HG03521 (cell line): ENCODE results near the gene SLC17A6.

Experiments used
- ATAC-seq: cut with Tn5 transposase; IDR thresholded peaks from one replicate; pipeline ENCODE4 v1.9.1; 2021; ENCODE audit warnings: mild to moderate bottlenecking, moderate library complexity; ENCODE audit not compliant: unreplicated experiment

The SLC17A6 gene

GRCh38 chr11:22337596-22338485 is at the start of gene SLC17A6:
SLC17A6 (plus strand) TSS chr11:22338381; CDS start chr11:22338534, 153 bp downstream.
- no peak for ATAC-seq

GRCh38 chr11:22302368-22302767 is 35.8 kb upstream of the SLC17A6 start:
- ATAC-seq: no peak

- ATAC-seq: no peak
These were observed 33.7 kb upstream of the SLC17A6 start for GRCh38 chr11:22304337-22304961.

- ATAC-seq: no peak
These were observed 20.5 kb upstream of the SLC17A6 start for GRCh38 chr11:22317656-22318055.

- no peak for ATAC-seq
These were observed 6.4 kb upstream of the SLC17A6 start for GRCh38 chr11:22331771-22332170.

- ATAC-seq: no peak
These were observed 1.6 kb upstream of the SLC17A6 start for GRCh38 chr11:22336587-22336986.

- ATAC-seq: no peak
These were observed 1.4 kb downstream of the SLC17A6 start for GRCh38 chr11:22339611-22340010.

GRCh38 chr11:22340235-22340634 is 2.1 kb downstream of the SLC17A6 start:
- no peak for ATAC-seq

GRCh38 chr11:22340701-22341587 is 2.8 kb downstream of the SLC17A6 start:
- no peak for ATAC-seq

- ATAC-seq: no peak
These were observed 3.4 kb downstream of the SLC17A6 start for GRCh38 chr11:22341588-22341931.

- ATAC-seq: no peak
These were observed 4.2 kb downstream of the SLC17A6 start for GRCh38 chr11:22342211-22343031.

- no peak for ATAC-seq
These were observed 4.8 kb downstream of the SLC17A6 start for GRCh38 chr11:22343032-22343324.

GRCh38 chr11:22343371-22344032 is 5.3 kb downstream of the SLC17A6 start:
- ATAC-seq: no peak

- ATAC-seq: no peak
These were observed 5.9 kb downstream of the SLC17A6 start for GRCh38 chr11:22344081-22344480.

GRCh38 chr11:22346282-22346681 is 8.1 kb downstream of the SLC17A6 start:
- ATAC-seq: no peak

GRCh38 chr11:22347857-22348487 is 9.8 kb downstream of the SLC17A6 start:
- no peak for ATAC-seq

- no peak for ATAC-seq
These were observed 11.3 kb downstream of the SLC17A6 start for GRCh38 chr11:22349491-22349890.

- no peak for ATAC-seq
These were observed 21.1 kb downstream of the SLC17A6 start for GRCh38 chr11:22359295-22359694.

GRCh38 chr11:22371160-22371559 is 33.0 kb downstream of the SLC17A6 start:
- ATAC-seq: no peak

- no peak for ATAC-seq
These were observed 48.9 kb downstream of the SLC17A6 start for GRCh38 chr11:22387126-22387525.
